ACC112 (cell line): ENCODE results near the gene PDE1A.

Source experiments
- H2AFZ ChIP-seq: fragments of 200-600 bp; sonication (generic); one replicate; pipeline ENCODE4 v1.6.0; 2017; ENCODE audit warnings: antibody characterized with exemption, low read length; ENCODE audit not compliant: unreplicated experiment
- H3K27ac ChIP-seq: fragments of 200-600 bp; sonication (generic); 2 replicates; pipeline ENCODE4 v1.5.1; 2014; ENCODE audit warnings: low read depth, mild to moderate bottlenecking, antibody characterized with exemption, low read length, moderate library complexity
- H3K27me3 ChIP-seq: fragments of 200-600 bp; sonication (generic); 2 replicates; pipeline ENCODE4 v1.6.1; 2014; ENCODE audit warnings: mild to moderate bottlenecking, antibody characterized with exemption, low read length, moderate library complexity, mixed read lengths; ENCODE audit not compliant: insufficient read depth
- H3K36me3 ChIP-seq: fragments of 200-600 bp; sonication (generic); 2 replicates; pipeline ENCODE4 v1.6.1; 2016; ENCODE audit warnings: mild to moderate bottlenecking, antibody characterized with exemption, low read length, moderate library complexity, mixed read lengths; ENCODE audit not compliant: insufficient read depth
- H3K4me1 ChIP-seq: fragments of 200-600 bp; sonication (generic); one replicate; pipeline ENCODE4 v1.6.1; 2016; ENCODE audit warnings: low read length, mixed read lengths; ENCODE audit not compliant: insufficient read depth, unreplicated experiment, control insufficient read depth
- H3K4me3 ChIP-seq: fragments of 200-600 bp; sonication (generic); 2 replicates; pipeline ENCODE4 v1.5.1; 2014; ENCODE audit warnings: mild to moderate bottlenecking, low read depth, low read length
- H3K79me2 ChIP-seq: fragments of 200-600 bp; sonication (generic); one replicate; pipeline ENCODE4 v1.6.0; 2016; ENCODE audit warnings: low read length; ENCODE audit not compliant: control insufficient read depth, unreplicated experiment, insufficient read depth

Gene PDE1A

GRCh38 chr2:182148344-182148743 lies 278.5 kb downstream of the PDE1A start:
- Histone ChIP-seq H3K27ac (no peak overlapping the region), H3K36me3 (no peaks in the 10 kb centered on the region), H3K27me3 (no peaks in the 10 kb centered on the region), H3K4me3 (no peak overlapping the region), H3K4me1 (peaks cover 8% of the 10 kb centered on the region), H3K79me2 (no peaks in the 10 kb centered on the region), H2AFZ (no peak overlapping the region)

GRCh38 chr2:182144776-182145165 lies 282.1 kb downstream of the PDE1A start:
- Histone ChIP-seq H3K79me2 (no peaks in the 10 kb centered on the region), H3K27me3 (no peaks in the 10 kb centered on the region), H3K36me3 (no peaks in the 10 kb centered on the region), H3K4me3 (no peak overlapping the region), H2AFZ (no peak overlapping the region), H3K4me1 (peaks cover 8% of the 10 kb centered on the region), H3K27ac (no peak overlapping the region)

- H3K36me3 ChIP-seq, result no peaks in the 10 kb centered on the region
- H3K4me1 ChIP-seq, result peaks cover 8% of the 10 kb centered on the region
- H2AFZ ChIP-seq, result no peak overlapping the region
- no peaks in the 10 kb centered on the region for H3K27me3 ChIP-seq
- no peak overlapping the region for H3K4me3 ChIP-seq
- H3K27ac ChIP-seq, result no peak overlapping the region
- H3K79me2 ChIP-seq, result no peaks in the 10 kb centered on the region
These were observed 282.6 kb downstream of the PDE1A start for GRCh38 chr2:182144041-182144775.

- no peak overlapping the region for H3K4me3 ChIP-seq
- no peak overlapping the region for H2AFZ ChIP-seq
- no peaks in the 10 kb centered on the region for H3K27me3 ChIP-seq
- H3K79me2 ChIP-seq, result no peaks in the 10 kb centered on the region
- H3K4me1 ChIP-seq, result peaks cover 8% of the 10 kb centered on the region
- H3K27ac ChIP-seq, result no peak overlapping the region
- H3K36me3 ChIP-seq, result no peaks in the 10 kb centered on the region
These were observed 284.8 kb downstream of the PDE1A start for GRCh38 chr2:182142062-182142461.

GRCh38 chr2:182134201-182134600 lies 292.6 kb downstream of the PDE1A start:
- Histone ChIP-seq H3K27ac (no peak overlapping the region), H3K4me3 (no peak overlapping the region), H3K4me1 (peaks cover 23% of the 10 kb centered on the region), H3K36me3 (no peaks in the 10 kb centered on the region), H2AFZ (no peak overlapping the region), H3K27me3 (no peaks in the 10 kb centered on the region), H3K79me2 (no peaks in the 10 kb centered on the region)

- Histone ChIP-seq H3K27me3 (no peaks in the 10 kb centered on the region), H2AFZ (peak overlapping the region; percentile 69), H3K79me2 (no peaks in the 10 kb centered on the region), H3K27ac (peak overlapping the region; percentile 29), H3K4me3 (no peak overlapping the region), H3K4me1 (peaks cover 25% of the 10 kb centered on the region), H3K36me3 (no peaks in the 10 kb centered on the region)
These were observed 293.5 kb downstream of the PDE1A start for GRCh38 chr2:182133195-182133891.

GRCh38 chr2:182132605-182133004 lies 294.2 kb downstream of the PDE1A start:
- Histone ChIP-seq H3K27me3 (no peaks in the 10 kb centered on the region), H2AFZ (no peak overlapping the region), H3K27ac (peak overlapping the region; percentile 2; the same call in 1 of the 2 replicates), H3K79me2 (no peaks in the 10 kb centered on the region), H3K4me3 (no peak overlapping the region), H3K4me1 (peaks cover 25% of the 10 kb centered on the region), H3K36me3 (no peaks in the 10 kb centered on the region)

- no peak overlapping the region for H3K4me3 ChIP-seq
- no peaks in the 10 kb centered on the region for H3K36me3 ChIP-seq
- H3K27ac ChIP-seq, result no peak overlapping the region
- H3K27me3 ChIP-seq, result no peaks in the 10 kb centered on the region
- H3K4me1 ChIP-seq, result peaks cover 22% of the 10 kb centered on the region
- no peaks in the 10 kb centered on the region for H3K79me2 ChIP-seq
- no peak overlapping the region for H2AFZ ChIP-seq
These were observed 297.8 kb downstream of the PDE1A start for GRCh38 chr2:182128821-182129707.

- Histone ChIP-seq H3K27ac (no peak overlapping the region), H3K4me3 (no peak overlapping the region), H2AFZ (no peak overlapping the region), H3K79me2 (no peaks in the 10 kb centered on the region), H3K36me3 (no peaks in the 10 kb centered on the region), H3K27me3 (no peaks in the 10 kb centered on the region), H3K4me1 (no peaks in the 10 kb centered on the region)
These were observed 309.6 kb downstream of the PDE1A start for GRCh38 chr2:182117196-182117595.

- H3K36me3 ChIP-seq, result no peaks in the 10 kb centered on the region
- no peak overlapping the region for H3K27ac ChIP-seq
- H3K4me3 ChIP-seq, result no peak overlapping the region
- H2AFZ ChIP-seq, result no peak overlapping the region
- no peaks in the 10 kb centered on the region for H3K79me2 ChIP-seq
- H3K4me1 ChIP-seq, result no peaks in the 10 kb centered on the region
- H3K27me3 ChIP-seq, result no peaks in the 10 kb centered on the region
These were observed 310.1 kb downstream of the PDE1A start for GRCh38 chr2:182116774-182117173.
